NCI-H1092 (cell line): ENCODE measurements around the gene CUX1.

Source experiments
- DNase-seq: peaks from one replicate; lab custom pipeline; 2025; lab: John Stamatoyannopoulos, UW

Gene CUX1

DNA sequence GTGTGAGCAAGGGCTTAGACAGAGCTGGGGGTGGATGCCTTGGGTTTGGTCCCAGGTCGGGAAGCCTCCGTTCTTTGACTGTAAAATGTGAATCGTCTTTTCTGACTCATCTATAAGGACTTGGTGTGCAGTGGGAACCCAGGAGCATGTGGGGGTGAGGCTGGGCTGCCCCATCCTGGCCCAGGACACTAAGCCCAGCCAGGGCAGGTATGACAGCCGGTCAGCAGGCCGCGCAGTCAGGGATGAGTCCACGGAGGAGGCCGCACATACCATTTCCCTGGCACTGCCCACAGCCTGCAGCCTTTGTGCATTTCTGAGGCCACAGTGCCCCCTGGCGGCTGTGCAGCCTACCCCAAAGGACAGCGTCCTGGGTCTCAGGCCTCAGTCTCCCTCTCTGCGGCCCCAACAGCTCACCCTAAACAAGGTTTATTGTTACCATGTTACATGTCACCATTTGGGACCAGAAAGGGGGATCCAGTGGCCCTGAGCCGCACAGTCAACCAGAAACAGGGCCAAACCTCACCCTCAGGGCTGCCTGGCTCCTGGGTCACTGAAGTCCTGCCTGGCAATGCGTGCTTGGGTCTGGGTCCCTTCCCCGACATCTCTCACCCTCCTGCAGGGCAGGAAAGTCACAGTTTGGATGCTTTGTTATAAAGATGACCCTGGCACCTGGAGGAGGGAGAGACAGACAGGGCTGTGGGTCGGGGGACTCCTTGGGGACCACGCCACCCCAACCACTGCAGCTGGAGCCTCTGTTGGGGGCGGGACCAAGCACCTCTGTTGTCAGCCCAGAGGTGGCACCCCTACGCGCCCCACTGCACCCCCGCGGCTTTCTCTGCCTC, 454.9 kb downstream of the CUX1 start:
- peak; percentile 50 for DNase-seq

DNA sequence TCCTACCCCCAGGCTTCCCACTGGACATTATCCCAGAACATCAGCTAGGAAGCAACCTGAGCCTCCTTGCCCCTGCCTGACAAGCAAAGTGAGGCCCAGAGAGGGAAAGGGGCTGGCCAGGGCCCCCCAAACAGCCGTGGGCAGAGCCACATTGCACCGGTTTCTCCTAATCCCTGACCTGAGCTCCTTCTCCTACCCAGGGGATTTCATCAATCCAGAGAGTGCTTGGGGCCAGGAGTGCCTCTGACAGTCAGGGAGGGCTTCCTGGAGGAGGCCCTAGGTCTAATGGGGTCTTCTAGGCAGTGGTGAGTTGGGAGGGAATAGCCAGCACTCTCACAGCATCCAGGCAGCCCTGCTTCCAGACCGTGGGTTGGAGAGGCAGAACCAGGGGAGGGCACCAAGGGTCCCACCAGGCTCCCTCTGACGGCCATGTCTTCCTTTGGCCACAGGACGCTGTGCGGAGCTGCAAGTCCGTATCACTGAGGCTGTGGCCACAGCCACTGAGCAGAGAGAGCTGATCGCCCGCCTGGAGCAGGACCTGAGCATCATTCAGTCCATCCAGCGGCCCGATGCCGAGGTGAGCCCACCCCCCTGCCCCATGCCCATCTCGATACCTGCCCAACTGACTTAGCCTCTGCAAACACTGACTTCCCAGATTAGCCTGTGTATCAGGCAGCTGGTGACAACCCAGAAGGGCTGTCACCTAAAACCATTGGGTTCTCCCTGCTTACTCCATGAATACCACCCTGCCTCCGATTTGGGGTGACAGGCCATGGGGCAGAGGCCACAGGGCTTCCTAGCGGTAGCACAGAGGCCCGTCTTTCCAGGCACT, 455.7 kb downstream of the CUX1 start:
- no peak for DNase-seq

DNA sequence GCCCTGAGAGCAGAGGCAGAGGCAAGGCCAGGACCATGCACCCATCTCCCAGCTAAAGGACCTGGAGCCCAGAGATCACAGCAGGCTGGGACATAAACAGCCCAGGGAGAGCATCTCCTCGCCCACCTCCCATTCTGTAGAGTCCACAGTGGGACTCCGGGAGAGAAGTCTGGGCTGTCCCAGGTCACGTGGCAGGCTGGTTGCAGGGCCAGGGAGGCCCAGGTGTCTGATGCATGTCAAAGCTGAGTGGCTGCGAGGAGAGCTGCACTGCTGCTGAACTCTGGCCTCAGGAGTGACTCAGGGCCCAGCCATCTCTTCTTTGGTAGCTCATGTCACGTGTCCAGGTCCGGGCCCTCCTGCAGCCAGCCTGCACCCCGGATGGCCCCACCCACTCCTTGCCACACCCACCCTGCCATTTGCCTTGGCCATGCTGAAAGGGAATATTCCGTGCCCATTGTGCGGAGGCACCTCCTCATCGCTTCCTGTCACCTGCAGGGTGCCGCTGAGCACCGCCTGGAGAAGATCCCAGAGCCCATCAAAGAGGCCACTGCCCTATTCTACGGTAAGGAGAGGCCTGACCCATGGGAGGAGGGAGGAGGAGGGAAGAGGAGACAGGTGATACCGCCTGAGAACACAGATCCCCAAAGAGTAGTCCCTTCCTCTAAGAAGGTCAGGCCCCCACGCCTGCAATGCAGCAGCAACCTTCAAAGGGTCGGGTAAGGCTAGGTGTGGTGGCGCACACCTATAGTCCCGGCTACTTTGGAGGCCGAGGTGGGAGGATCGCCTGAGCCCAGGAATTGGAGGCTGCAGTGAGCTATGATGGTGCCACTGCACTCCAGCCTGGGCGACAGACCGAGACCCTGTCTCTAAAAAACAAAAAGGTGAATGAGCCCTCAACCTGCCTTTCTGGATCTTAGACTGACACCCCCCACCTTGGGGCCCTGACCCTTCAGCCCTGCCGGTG, 456.6 kb downstream of the CUX1 start:
- DNase-seq: no peak

DNA sequence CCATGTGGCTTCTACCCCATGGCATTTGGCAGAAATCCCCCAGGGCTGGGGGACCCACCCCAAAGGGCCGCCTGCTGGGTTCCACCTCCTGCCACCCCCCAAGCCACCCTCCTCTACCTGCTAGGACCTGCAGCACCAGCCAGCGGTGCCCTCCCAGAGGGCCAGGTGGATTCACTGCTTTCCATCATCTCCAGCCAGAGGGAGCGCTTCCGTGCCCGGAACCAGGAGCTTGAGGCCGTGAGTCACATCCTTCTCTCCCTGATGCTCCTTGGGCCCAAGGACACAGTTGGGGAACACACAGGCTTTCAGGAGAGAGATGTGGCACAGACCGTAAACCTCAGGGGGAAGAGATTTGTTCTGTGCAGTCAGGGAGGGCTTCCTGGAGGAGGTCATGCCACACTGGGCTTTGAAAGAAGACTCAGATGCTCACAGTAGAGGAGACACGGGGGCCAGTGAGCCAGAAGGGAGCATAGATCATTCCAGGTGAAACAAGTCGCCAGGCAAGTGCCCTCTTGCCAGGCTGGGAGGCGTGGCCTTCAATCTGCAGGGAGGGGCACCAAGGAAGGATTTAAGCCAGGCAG, 457.8 kb downstream of the CUX1 start:
- DNase-seq: no peak

DNA sequence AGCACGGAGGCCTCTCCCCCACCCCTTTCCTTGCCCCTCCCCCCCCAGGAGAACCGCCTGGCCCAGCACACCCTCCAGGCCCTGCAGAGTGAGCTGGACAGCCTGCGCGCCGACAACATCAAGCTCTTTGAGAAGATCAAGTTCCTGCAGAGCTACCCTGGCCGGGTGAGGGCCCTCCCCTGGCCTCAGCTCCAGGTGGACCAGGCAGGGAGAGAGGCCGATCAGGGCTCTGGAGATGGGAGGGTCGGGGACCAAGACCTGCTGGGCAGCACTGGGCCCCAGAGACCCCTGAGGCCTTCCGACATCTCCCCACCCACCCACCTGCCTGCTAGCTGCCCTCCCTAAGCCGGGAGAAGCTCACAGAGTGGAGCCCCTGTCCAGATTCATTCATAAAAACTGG, 460.5 kb downstream of the CUX1 start:
- DNase-seq: no peak

DNA sequence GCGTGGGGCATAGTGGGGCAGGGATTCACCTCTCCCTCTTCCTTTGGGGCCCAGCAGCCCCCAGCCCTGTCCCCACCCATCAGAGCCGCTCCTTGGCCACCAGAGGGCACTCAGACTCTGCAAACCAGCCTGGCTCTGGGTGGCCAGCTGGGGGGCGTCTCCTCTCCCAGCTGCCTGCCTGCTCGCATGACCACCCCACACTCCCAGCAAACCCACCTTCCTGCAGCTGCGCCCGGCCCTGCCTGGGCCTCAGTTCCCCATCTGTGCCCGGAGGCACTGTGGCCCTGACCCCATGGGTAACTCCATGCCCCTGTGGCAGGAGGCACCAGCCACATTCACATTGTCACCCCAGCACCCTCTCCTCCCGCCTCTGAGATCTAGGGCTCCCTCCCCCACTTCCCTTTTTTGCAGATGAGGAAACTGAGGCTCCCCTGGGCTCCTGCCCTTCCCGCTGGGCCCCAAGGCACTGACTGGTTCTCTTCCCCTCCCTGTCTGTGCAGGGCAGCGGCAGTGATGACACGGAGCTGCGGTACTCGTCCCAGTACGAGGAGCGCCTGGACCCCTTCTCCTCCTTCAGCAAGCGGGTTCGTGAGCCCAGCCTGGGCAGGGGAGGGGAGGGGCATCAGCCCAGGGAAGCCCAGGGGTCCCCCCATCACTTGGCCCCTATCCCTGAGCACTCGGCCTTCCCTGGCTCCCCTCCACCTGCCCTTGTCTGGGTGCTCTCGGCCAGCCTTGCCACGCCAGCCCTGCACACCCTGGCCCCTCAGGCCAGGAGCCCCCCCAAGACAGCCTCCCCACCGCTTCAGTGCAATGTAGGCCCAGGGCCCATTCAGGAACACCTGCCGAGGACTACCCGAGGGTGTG, 462.3 kb downstream of the CUX1 start:
- peak; percentile 67 for DNase-seq

DNA sequence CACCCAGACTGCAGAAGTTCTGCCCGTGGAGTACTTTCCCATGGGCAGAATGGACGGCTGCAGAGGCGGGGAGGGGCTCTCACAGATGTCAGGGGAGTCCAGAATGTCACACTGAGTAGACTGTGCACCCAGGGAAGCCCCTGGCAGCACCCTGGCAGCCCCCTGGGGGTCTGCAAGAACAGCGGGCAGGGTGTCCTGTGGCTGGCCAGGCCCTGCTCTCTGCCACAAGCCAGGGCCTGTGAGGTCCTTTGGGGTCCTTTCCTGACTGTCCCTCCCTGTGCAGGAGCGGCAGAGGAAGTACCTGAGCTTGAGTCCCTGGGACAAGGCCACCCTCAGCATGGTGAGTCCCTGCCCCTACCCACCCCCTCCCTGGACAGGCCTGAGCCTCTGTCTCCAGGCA, 463.1 kb downstream of the CUX1 start:
- DNase-seq: no peak

DNA sequence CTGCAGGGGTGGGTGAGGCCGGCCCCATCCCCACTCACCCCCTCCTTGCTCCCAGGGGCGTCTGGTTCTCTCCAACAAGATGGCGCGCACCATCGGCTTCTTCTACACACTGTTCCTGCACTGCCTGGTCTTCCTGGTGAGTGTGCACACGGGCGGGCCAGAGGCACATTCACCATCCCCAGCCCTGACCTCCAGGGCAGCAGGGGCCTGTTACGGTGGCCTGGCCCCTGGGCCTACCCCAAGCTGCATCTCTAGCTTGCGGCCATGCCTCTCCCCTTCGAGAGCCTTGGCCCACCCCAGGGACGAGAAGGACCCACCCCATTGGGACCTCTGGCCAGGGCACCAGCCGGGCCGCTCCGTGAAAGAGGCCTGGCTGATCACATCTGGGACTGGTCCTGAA, 464.4 kb downstream of the CUX1 start:
- no peak for DNase-seq

DNA sequence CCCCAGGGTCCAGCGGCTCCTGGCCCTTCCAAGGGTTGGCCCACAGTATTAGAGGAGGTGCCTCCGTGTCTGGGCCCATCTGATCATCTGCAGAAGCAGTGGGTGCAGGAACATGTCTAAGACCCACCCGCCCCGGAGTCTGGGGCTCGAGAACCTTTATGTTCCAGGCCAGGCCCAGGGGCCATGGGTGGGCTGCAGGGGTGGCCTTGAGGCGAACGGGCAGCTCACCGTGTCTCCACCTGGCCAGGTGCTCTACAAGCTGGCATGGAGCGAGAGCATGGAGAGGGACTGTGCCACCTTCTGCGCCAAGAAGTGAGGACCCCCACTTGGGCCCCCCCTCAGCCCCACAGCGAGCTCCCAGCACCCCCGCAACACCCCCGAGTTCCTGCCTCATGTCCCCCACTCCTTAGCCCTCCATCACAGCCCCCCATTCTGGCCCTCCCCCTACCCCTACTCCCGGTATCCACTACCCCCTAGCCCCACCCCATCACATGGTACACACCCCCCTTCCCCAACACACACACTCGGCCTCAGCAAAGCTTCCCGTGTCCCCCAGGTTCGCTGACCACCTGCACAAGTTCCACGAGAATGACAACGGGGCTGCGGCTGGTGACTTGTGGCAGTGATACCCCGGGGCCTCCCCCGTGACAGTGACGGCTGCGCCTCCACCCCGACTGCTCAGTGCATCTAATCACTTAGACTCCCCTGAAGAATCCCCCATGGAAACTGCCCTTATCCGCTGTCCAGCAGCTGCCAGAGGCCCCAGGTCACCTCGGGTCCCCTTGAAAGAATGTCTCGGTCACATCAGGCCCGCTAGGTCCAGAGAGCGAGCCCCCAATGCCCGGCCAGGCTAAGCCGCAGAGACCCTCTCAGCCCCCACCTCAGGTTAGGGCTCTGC, 465.3 kb downstream of the CUX1 start:
- DNase-seq: no peak

DNA sequence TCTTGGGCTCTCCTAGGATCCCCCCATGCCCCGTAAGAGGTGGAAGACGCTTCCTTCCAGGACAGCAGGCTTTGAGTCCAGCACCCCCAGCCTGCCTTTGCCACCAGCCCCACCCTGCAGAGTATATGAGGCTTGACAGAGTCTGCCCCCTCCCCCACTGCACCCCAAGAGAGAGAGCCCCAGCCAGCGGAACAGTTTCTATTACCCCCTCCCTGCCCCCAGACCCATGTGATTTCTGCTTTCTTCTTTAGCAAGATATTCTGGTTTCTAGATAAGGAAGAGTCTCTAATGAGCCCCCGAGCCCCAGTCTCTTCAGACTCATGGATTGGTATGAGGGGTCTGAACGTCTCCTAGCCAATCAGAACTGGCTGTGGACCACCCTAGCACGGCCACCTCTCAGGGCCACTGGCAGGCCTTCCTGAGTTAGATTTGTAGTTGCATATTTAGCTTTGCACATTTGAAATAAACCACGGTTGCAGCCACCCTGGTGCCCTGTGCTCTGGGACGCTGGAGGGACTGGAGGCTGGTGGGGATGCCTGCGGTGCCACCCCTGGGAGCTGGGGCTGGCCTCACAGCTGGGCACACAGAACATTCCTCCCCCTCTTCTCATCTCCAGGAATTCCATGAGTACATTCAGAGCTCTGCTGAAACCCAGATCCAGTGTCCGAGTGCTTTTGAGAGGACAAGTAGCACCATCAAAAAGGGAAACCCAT, 466.2 kb downstream of the CUX1 start:
- DNase-seq: no peak

DNA sequence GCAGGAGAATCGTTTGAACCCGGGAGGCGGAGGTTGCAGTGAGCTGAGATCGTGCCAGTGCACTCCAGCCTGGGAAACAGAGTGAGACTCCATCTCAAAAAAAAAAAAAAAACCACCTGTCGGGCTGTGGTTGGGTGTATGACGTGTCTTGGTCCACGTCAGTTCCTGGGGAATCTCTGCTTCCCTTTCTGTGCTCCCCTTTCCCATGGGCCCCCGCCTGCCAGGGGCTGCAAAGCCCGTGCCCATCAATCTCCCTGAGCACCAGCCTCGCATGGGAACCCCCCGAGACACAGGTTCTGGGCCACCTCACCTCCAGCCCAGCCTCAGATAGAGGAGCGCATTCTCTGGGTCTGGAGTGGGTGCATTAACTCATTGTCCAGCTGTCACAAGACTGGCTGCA, 467.0 kb downstream of the CUX1 start:
- DNase-seq: no peak

DNA sequence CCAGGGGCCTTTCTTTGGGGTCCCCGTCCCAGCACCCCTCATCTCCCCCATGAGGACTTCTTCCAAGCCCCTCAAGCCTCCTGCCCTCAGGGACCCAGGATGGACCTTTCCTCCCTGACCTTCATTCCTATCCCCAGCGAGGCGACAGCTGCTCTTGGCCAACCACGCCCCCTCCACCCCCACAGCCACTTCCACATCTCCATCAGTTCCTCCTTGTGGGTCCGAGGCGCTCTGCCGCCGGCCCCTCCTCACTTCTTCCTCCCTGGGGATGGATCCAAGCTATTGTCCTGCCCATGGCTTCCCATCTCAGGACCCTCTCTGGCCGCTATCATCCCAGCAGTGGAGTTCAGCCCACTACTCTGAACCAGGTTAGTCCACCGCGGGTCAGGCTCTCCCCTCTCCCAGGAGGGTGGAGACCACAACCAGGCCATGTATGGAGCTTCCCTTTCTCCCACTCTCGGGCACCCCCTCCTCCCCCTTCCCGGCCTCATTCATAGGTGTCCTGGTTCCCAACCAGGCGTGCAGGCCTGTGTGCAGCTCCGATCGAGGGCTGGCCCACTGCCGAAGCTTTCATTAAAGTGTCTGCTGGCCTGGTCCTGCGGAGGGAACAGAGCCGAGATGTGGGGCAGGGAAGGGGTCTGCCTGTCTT, 467.6 kb downstream of the CUX1 start:
- no peak for DNase-seq

DNA sequence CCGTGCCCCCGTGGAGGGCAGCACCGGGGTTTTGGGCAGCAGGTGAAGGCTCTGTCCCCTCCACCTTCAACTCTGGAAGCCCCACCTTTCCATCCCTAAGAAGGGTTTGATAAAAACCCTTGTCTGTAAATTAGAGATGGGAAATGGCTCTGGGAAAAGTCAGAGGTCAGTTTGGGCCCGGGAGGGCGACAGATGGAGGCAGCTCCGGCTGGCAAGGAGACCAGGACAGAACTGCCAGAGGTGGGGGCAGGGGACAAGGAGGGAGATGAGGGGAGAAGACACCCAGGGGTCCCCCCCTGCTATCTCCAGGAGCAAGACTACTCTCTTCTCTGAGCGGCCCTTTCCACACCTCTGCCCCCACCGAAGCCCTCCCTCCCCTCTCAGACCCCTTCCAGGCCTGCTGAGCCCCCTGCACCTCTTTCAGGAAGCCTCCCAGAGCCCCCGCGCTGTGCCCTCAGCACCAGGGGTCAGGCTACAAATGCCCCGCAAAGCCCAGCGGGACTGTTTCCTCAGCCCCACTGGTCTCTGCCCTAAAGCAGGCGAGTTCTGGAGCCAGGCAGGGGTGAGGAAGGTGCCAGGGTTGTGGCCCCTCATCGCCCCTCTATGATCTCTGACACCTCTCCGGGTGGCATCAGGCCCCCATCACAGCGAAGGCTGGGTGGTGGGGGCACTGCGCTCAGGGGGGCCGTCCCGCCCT, 468.3 kb downstream of the CUX1 start:
- DNase-seq: no peak

DNA sequence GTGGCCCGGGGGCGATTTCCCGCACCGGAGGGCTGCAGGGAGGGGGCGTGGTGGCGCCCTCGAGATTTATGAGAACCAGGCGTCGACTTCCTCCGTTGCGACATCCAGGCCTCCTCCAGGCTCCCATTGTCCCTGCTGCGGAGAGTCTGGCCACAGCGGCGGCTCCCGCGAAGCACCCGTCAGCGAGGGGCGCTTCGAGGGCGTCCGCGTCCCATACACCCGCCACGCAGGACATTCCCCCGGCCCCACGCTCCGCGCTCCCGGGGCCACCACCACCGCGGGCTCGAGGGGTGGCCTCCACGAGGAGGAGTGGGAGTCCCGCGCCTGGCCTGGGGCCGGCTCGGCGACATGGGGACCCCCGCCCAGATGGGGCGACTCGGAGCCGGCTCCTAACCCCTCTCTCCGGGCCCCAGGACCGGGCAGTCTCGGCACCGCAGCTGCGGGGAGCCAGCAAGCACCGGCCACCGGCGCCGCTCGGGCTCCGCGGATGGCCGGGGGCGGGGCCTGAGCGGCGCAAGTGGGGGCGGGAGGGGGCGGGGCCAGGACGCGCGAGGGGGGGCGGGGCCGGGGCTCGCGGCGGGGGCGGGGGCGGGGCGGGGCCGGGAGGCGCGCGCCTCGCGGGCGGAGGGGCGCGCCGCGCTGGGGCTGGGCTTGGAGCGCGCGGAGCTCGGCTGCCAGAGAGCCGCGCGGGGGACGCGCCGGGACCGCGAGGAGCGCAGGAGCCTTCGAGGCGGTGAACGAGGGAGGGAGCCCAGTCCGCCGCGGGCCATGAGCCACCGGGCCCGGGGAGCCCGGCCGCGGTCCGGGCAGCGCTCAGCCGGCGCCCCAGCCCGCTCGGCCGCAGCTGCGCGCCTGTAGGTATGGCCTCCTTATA, 469.0 kb downstream of the CUX1 start, which contains the start of gene SH2B2:
Gene SH2B2, plus strand, starts transcription at position 632 of the 874 bp plus-strand sequence. CDS start 13,683 bp downstream, outside the sequence.
- DNase-seq: peak; percentile 55

DNA sequence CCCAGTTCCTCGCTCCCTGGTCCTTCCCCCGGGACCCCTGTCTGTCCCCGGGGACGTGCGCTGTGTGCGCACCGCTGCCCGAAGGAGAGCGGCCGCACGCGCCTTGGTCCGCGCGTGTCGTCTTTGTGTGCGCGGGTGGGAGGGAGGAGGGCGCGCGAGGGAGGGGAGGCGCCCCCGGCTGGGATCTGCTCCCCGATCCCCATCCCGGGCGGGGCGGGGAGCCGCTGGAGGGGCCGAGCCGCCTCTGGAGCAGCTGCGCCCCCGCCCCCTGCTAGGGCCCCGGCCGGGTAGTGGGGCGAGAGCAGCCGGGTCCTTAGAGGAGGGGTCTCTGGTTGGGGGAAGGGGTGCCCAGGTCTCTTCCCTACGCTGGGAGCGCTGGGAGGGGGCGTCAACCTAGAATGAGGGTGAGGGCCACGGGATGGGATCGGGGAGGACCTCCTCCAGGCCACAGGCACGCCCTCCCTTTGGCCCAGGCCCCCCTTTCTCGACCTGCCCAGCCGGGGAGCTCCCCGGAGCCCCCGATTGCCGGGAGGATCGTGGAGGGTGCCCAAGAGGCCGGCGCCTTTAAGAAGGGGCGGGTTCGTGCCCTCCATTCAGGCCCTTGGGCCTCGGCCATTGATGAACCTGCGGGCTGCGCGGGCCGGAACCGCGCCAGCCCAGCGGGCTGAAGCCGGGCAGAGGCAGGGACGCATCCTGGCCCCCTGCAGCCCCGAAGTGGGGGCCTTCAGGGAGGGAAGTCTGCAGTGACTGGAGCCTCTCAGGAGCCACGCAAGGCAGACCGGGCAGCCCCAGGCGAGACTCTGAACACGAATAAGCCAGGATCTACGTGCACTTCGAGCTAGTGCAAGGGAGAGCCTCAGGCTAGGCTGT, 469.9 kb downstream of the CUX1 start:
- no peak for DNase-seq

DNA sequence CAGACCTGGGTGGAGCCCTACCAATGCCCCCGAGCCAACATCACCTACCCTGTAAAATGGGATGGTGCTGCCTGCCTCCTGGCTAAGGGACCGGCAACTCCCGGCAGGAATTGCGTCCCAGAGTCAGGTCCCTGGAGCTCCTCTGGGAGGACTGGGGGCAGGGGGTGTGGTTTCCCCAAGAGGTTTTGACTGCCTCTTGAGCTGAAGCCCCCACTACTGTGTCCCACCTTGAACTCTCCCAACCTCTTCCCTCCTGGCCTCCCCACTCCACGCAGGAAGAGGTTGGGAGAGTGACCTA, 470.5 kb downstream of the CUX1 start:
- no peak for DNase-seq
